ENCODE results near the gene KIF18B.

DNA sequence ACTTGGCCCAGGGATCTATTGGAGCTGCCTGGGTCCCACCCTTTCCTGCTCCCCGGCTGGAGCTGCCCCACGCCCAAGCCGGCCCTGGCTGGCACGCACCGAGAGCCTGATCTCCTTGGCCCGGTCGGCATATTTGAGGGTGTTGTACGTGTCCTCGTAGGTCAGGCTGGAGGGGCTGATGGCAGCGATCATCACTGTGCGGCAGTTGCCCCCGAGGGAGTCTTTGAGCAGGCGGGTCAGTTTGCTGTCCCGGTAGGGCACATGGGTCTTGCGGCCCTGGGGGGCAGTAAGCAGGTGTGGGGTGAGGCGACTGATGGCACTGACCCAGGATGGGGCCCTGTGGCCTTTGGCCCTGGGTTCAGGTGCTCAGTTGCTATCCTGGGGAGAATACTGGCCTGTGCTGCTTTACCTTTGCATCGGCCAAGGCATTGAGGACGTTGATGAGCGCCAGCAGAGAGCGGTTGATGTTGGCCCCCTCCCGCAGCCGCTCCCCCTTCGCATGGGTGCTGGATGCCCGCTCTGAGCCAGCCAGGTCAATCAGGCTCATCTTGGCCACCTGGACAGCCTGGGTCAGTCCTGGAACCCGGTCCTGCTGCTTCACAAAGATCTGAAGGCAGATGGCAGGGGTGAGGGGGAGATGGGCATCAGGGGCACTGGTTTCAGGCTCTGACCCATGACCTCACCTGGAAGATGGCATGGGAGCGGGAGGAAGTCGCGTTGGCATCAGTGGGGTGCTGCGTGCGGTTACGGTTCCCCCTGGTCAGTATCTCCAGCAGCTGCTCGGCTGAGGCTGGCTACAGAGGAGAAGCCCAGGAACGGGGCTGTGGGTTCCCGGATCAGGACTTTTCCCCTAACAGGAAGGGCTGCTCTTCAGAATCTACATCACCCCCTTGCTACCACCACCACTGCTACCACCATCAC is 13.5 kb downstream of the KIF18B start:
- TF ChIP-seq, protein P1, sequence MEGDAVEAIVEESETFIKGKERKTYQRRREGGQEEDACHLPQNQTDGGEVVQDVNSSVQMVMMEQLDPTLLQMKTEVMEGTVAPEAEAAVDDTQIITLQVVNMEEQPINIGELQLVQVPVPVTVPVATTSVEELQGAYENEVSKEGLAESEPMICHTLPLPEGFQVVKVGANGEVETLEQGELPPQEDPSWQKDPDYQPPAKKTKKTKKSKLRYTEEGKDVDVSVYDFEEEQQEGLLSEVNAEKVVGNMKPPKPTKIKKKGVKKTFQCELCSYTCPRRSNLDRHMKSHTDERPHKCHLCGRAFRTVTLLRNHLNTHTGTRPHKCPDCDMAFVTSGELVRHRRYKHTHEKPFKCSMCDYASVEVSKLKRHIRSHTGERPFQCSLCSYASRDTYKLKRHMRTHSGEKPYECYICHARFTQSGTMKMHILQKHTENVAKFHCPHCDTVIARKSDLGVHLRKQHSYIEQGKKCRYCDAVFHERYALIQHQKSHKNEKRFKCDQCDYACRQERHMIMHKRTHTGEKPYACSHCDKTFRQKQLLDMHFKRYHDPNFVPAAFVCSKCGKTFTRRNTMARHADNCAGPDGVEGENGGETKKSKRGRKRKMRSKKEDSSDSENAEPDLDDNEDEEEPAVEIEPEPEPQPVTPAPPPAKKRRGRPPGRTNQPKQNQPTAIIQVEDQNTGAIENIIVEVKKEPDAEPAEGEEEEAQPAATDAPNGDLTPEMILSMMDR (IDR thresholded peaks at IDR 0.05) = no peak
- TF ChIP-seq POLR2A (IDR thresholded peaks at IDR 0.05) = no peak
- TF ChIP-seq POLR2AphosphoS5 (IDR thresholded peaks at IDR 0.05; ENCODE audit: insufficient read depth in 1 of 2, low read depth in 1 of 2) = no peak
